Activated T-helper 1 cell treated with anti-CD3 and anti-CD28 coated beads, Interleukin-12 subunit alpha, Interleukin-12 subunit beta, Interleukin-2, Interleukin-4 antibody, amounts not matched to agents 30 ng/mL and 10 ng/mL and 1 ng/mL, durations not matched to agents 14 hours and 24 hours and 36 hours (primary cell): ENCODE measurements around the gene PTGDR2. TPM values are rescaled to one million over a fixed set of nuclear protein-coding genes. Genes with fewer than 3 reads are reported as not detected.

Experiments used
- DNase-seq: peaks from one replicate; pipeline ENCODE4 v3.0.0; 2021; ENCODE audit warnings: low spot score
- H3K27ac Mint-ChIP-seq: one replicate; pipeline ENCODE4 v1.8.0; 2021; ENCODE audit warnings: mild to moderate bottlenecking, mixed read lengths
- H3K27me3 Mint-ChIP-seq: one replicate; pipeline ENCODE4 v1.8.0; 2022; ENCODE audit warnings: mild to moderate bottlenecking, moderate library complexity, mixed read lengths; ENCODE audit not compliant: insufficient read depth
- H3K36me3 Mint-ChIP-seq: one replicate; pipeline ENCODE4 v1.8.0; 2021; ENCODE audit warnings: low read depth, mixed read lengths
- H3K4me1 Mint-ChIP-seq: one replicate; pipeline ENCODE4 v1.8.0; 2021; ENCODE audit warnings: low read depth, mixed read lengths
- H3K4me3 Mint-ChIP-seq: one replicate; pipeline ENCODE4 v1.8.0; 2021; ENCODE audit warnings: mild to moderate bottlenecking, moderate library complexity, mixed read lengths
- H3K9me3 Mint-ChIP-seq: one replicate; pipeline ENCODE4 v1.8.0; 2021; ENCODE audit warnings: mixed read lengths
- intact Hi-C: fragments of 100-400 bp; cut with micrococcal nuclease; formaldehyde crosslinking; loops from one replicate; pipeline ENCODE4 v1.15.1; 2024
- total RNA-seq: library from RNA; stranded (reverse); gene quantifications from 2 replicates; pipeline ENCODE4 v1.2.3, GENCODE V29; 2022

PTGDR2 gene
- 0.10 TPM in 2 replicates for total RNA-seq

- Mint-ChIP-seq H3K27me3 (no peaks in the 10 kb centered on the region), H3K9me3 (no peaks in the 10 kb centered on the region), H3K4me3 (no peak within 1 kb of the TSS), H3K27ac (no peak within 1 kb of the TSS), H3K36me3 (peaks cover 8% of the 10 kb centered on the region), H3K4me1 (peaks cover 13% of the 10 kb centered on the region)
- no peak for DNase-seq
- intact Hi-C loops: no loop called here
These were observed at the start of gene PTGDR2 for GRCh38 chr11:60855726-60856633. PTGDR2 (minus strand) TSS chr11:60855950; CDS start chr11:60853722, 2,228 bp downstream.

DNA sequence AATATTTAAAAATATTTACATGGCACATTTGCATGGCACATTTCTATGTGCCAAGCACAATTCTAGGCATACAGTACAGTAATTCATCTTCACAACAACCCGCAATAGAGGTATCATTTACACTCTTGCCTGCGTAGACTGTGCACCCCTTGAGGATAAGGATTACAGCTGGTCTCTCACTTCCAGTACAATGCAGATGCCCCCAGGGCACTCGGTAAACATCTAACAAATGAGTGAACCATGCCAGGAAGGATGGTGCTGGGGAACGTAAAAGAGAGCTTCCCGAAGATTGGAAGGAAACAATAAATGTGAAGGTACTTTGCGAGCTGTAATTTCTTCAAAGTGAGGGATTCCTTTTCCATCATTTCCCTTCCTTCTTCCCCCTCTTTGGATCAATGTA, 49.3 kb upstream of the PTGDR2 start:
- Mint-ChIP-seq H3K4me3 (peak overlapping the region; percentile 90), H3K27ac (peak overlapping the region; percentile 90), H3K4me1 (peaks cover 32% of the 10 kb centered on the region), H3K27me3 (peaks cover 8% of the 10 kb centered on the region), H3K9me3 (no peaks in the 10 kb centered on the region), H3K36me3 (peaks cover 30% of the 10 kb centered on the region)
- intact Hi-C loops: no loop called here
- no peak for DNase-seq

GRCh38 chr11:60902625-60903024, 46.9 kb upstream of the PTGDR2 start:
- H3K4me1 Mint-ChIP-seq: peaks cover 32% of the 10 kb centered on the region
- intact Hi-C loops: no loop called here
- H3K9me3 Mint-ChIP-seq: no peaks in the 10 kb centered on the region
- H3K27ac Mint-ChIP-seq: no peak overlapping the region
- peak overlapping the region; percentile 40 for H3K4me3 Mint-ChIP-seq
- no peaks in the 10 kb centered on the region for H3K27me3 Mint-ChIP-seq
- H3K36me3 Mint-ChIP-seq: peaks cover 41% of the 10 kb centered on the region
- DNase-seq: no peak

GRCh38 chr11:60900673-60901404, 45.1 kb upstream of the PTGDR2 start:
- Mint-ChIP-seq H3K4me1 (peaks cover 24% of the 10 kb centered on the region), H3K4me3 (no peak overlapping the region), H3K9me3 (no peaks in the 10 kb centered on the region), H3K27me3 (no peaks in the 10 kb centered on the region), H3K36me3 (peaks cover 54% of the 10 kb centered on the region), H3K27ac (no peak overlapping the region)
- intact Hi-C loops: no loop called here
- DNase-seq: no peak

DNA sequence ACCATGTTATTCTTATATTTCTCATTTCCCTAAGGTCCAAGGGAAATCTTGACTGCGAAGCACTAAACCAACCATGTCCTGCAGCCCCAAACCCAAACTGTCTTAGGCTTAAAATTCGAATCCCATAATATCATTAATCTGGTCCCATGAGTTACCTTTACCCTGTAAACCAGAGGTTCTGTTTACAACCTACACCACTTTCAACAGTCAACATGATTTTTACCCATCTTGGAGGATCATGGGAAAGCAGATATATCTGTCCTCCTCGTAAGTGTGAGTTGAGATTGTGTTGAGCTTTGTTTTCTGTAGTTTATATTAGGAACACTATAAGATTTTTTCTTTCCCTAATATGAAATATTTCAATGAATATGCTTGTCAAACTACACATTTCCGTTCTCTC, 44.2 kb upstream of the PTGDR2 start:
- Mint-ChIP-seq H3K27me3 (no peaks in the 10 kb centered on the region), H3K4me1 (peaks cover 17% of the 10 kb centered on the region), H3K27ac (no peak overlapping the region), H3K36me3 (peaks cover 60% of the 10 kb centered on the region), H3K4me3 (no peak overlapping the region), H3K9me3 (no peaks in the 10 kb centered on the region)
- intact Hi-C loops: loop anchor here (1.0 kb wide), 2 partner anchors 58 to 69 kb away; partner anchors contain the start of gene CCDC86
- DNase-seq: no peak

- intact Hi-C loops: loop anchor here (1.0 kb wide), 2 partner anchors 57 to 68 kb away; partner anchors contain the start of gene CCDC86
- Mint-ChIP-seq H3K36me3 (peaks cover 62% of the 10 kb centered on the region), H3K27me3 (no peaks in the 10 kb centered on the region), H3K4me1 (peaks cover 10% of the 10 kb centered on the region), H3K9me3 (no peaks in the 10 kb centered on the region), H3K4me3 (no peak overlapping the region), H3K27ac (peak overlapping the region; percentile 12)
- DNase-seq: no peak
These were observed 43.5 kb upstream of the PTGDR2 start for GRCh38 chr11:60899046-60899936.

- Mint-ChIP-seq H3K4me3 (no peak overlapping the region), H3K4me1 (peaks cover 5% of the 10 kb centered on the region), H3K9me3 (no peaks in the 10 kb centered on the region), H3K27me3 (no peaks in the 10 kb centered on the region), H3K36me3 (peaks cover 56% of the 10 kb centered on the region), H3K27ac (no peak overlapping the region)
- intact Hi-C loops: no loop called here
- DNase-seq: no peak
These were observed 41.7 kb upstream of the PTGDR2 start for GRCh38 chr11:60897496-60897895.

GRCh38 chr11:60895687-60896086, 39.9 kb upstream of the PTGDR2 start:
- no peak overlapping the region for H3K27ac Mint-ChIP-seq
- peaks cover 8% of the 10 kb centered on the region for H3K4me1 Mint-ChIP-seq
- no peaks in the 10 kb centered on the region for H3K9me3 Mint-ChIP-seq
- H3K27me3 Mint-ChIP-seq: no peaks in the 10 kb centered on the region
- H3K36me3 Mint-ChIP-seq: peaks cover 55% of the 10 kb centered on the region
- intact Hi-C loops: no loop called here
- DNase-seq: no peak
- no peak overlapping the region for H3K4me3 Mint-ChIP-seq

DNA sequence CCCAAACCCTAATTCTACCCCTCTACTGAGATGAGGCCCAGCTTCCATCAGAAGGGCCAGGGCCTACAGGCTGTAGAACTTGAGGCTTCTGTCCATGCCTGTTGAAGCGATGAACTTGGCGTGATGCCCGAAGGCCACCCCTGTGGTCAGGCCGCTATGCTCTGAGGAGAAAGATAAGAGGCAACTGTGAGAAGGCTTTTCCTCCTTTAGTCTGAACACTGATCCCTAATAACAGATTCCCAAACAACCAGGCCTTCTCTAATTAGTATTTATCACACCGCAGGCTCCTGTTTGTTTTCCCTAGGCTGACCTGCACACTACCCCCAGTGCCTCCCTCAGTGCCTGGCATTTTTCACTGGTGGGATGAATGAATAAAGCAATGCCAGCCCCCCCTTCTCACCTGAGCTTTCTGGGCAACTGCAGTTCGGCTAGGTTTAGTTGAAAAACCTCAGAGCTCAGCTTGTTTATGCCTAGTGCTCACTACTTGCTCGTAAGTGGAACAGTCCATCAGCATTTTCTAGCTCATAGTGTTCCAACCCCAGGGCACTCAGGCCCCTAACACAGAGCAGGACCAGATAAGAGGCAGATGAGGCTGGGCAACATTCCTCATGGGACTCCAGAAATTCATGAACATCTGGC, 35.5 kb upstream of the PTGDR2 start:
- no peak for DNase-seq
- Mint-ChIP-seq H3K9me3 (no peaks in the 10 kb centered on the region), H3K4me1 (peaks cover 16% of the 10 kb centered on the region), H3K27me3 (no peaks in the 10 kb centered on the region), H3K27ac (no peak overlapping the region), H3K4me3 (no peak overlapping the region), H3K36me3 (peaks cover 49% of the 10 kb centered on the region)
- intact Hi-C loops: no loop called here

- H3K27ac Mint-ChIP-seq: no peak overlapping the region
- H3K4me1 Mint-ChIP-seq: peaks cover 16% of the 10 kb centered on the region
- intact Hi-C loops: no loop called here
- H3K27me3 Mint-ChIP-seq: no peaks in the 10 kb centered on the region
- no peak overlapping the region for H3K4me3 Mint-ChIP-seq
- H3K9me3 Mint-ChIP-seq: no peaks in the 10 kb centered on the region
- DNase-seq: no peak
- H3K36me3 Mint-ChIP-seq: peaks cover 46% of the 10 kb centered on the region
These were observed 34.9 kb upstream of the PTGDR2 start for GRCh38 chr11:60890696-60891095.

DNA sequence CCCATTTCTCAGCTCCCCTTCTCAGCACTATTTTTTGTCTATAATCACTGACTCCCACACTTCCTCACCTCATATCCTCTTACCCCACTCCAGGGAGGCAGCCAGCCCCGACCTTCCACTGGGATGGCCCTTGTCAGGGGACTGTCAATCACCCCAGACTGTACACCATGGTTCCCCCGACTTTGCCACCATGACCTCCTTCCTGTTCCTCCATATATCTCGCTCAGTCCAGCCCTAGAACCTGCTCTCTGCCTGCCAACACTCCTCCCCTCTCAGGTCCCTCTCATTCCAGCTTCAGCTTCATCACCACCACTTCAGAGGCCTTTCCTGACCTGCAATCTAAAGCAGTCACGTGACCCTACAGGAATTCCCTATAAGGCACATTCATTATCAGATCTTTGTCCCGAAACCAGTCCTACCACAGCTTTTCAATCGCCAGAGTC, 34.1 kb upstream of the PTGDR2 start:
- no peak for DNase-seq
- H3K36me3 Mint-ChIP-seq: peaks cover 42% of the 10 kb centered on the region
- H3K9me3 Mint-ChIP-seq: no peaks in the 10 kb centered on the region
- intact Hi-C loops: no loop called here
- H3K27ac Mint-ChIP-seq: no peak overlapping the region
- no peaks in the 10 kb centered on the region for H3K27me3 Mint-ChIP-seq
- H3K4me1 Mint-ChIP-seq: peaks cover 16% of the 10 kb centered on the region
- H3K4me3 Mint-ChIP-seq: no peak overlapping the region

DNA sequence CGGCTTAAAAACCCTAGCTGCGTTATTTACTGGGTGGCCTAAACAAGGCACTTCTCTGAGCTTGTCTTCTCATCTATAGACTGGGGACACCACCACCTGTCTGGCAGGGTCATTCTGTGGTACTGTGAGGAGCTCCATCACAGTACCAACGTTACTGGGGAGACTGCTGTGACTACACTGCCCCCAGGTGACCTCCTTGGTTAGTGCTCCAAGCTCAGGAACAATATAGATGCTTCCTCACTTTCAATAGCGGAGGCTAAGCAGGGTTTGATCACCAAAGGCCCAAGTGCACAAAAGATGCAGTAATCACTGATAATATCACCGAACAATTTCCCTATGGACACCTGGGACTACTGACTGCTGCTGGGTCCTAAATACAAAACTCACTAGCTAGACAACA, 31.8 kb upstream of the PTGDR2 start:
- Mint-ChIP-seq H3K4me3 (no peak overlapping the region), H3K9me3 (no peaks in the 10 kb centered on the region), H3K36me3 (peaks cover 33% of the 10 kb centered on the region), H3K27ac (no peak overlapping the region), H3K27me3 (no peaks in the 10 kb centered on the region), H3K4me1 (peaks cover 12% of the 10 kb centered on the region)
- no peak for DNase-seq
- intact Hi-C loops: loop anchor here (1.0 kb wide), 2 partner anchors 56 to 112 kb away; no protein-coding TSS in a partner anchor
